ENCODE results near the gene ADAMTS9.
"Not testable (repeated sequence)": the region's sequence is repeated elsewhere in the genome, so short reads cannot be mapped to it uniquely, and the experiment has no call there.

The ADAMTS9 gene

DNA sequence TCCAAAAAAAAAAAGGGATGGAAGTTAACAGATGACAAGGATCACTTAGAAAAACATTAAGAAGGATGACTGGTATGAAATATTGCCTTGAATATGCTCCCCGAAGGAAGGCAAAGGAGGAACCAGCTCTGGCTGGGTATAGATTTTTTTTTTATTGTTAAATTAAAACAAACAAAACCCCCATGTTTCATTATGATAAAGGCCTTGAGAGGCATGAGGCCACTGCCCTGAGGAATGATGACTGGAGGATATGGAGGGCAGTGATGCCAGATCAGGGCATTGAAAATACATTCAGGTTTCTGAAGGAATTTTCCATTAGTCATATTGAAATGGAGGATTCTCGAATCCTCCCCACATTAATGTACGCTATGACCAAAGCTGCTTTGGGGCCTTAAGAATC lies 120.9 kb downstream of the ADAMTS9 start:
- no peak for DNase-seq

- DNase-seq: no peak
Measured at GRCh38 chr3:64563751-64564150, 124.0 kb downstream of the ADAMTS9 start.

GRCh38 chr3:64561868-64562267 lies 125.9 kb downstream of the ADAMTS9 start:
- no peak for DNase-seq

DNA sequence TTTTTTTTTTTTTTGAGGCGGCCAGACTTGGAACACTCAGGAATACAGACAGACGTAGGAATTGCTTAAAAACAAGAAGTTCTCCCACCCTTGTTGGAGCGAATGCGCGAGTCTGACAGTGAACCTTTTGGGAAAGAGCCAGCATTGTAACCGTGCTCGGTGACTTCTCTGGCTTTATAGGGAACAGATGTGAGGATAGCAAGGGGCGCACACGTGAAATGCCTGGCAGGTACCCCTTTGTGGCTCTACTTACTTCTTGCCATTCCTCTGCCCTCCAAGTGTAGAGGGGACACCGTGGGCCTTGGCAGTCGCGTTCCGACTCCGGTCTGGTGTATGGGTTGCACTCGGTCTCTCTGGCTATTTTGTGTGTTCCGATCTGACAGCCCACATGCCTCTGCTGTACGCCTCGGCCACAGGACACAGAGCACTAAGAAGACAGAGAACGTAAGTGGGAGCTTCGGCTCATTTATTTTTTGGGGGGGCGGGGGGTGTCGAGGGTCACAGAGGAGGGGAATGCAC lies 126.4 kb downstream of the ADAMTS9 start:
- DNase-seq: no peak

- DNase-seq: no peak
Measured at GRCh38 chr3:64560791-64561190, 127.0 kb downstream of the ADAMTS9 start.

DNA sequence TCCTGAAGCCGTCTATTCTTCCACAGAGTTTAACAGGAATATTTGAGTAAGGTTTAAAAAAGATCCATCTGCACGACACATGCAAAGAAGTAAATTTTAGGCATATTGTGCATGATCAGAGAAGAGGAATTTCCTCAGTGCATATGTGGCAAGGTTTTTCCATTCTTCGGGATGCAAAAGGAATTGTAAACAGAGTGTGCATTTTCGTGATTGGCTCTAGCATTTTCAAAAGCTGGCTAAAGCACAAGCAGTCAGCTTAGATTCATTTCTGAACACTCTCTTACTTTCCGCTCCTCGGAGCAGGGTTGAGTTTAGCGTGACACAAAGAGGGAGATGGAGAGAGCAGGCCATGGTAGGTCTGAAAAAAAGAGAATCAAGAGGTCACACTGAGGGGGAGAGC lies 128.2 kb downstream of the ADAMTS9 start:
- DNase-seq: no peak

- DNase-seq: no peak
Measured at GRCh38 chr3:64556046-64556445, 131.8 kb downstream of the ADAMTS9 start.

- no peak for DNase-seq
Measured at GRCh38 chr3:64555351-64555750, 132.4 kb downstream of the ADAMTS9 start.

DNA sequence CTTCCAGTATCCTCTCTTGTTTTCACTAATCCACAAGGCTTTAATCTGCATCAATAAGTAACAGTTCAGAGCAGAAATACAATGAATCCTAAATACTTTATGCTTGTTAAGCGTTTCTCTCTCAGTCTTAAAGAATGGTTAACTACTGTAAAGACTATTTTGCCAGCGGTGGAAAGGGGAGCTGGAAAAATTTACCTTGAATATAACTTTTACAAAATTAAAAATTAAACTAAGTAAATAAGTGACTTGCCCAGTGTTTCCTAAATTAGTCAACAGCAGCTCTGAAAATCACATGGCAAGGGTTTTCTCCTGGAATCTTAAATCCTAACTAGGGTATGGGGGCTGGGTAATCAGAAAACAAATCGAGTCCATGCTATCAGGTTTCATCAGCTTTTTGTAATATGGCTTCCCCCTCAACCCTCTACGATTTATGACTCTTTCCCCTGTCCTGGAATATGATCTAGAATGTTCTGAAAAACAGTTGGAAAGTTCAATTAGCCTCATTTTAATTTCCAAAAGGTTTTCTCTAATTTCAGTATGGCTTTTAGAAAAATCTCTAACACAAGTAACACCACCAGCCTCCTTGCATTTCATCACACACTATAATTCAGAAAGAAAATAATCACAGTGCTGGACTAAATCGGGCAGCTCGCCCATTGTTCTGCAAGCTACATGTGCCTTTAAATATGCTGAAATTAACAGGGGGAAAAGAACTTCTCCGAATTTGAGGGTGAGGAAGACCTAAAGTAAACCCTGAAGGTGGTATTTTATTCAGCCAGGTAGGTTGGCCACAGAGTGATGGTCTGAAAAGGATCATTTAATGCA lies 133.5 kb downstream of the ADAMTS9 start:
- DNase-seq: no peak

- no peak for DNase-seq
Measured at GRCh38 chr3:64552966-64553365, 134.8 kb downstream of the ADAMTS9 start.

DNA sequence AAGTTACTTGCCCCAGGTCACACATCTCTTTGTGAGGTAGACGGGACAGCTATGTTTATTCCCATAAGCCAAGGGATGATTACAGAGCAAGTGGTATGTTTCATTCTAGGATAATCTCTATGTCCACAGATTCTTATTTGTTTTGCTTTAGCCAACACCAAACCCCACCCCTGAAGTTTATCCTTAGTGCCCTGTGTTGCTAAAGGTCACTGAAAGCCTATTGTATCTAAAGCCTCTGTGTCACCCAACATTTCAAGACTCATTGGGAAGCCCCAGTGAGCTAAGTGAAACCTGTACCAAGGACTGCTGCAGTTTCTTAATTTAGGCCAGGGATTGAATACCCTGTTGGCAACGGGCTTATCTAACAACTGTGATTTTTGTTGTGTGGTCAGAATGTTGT lies 135.6 kb downstream of the ADAMTS9 start:
- DNase-seq: no peak

DNA sequence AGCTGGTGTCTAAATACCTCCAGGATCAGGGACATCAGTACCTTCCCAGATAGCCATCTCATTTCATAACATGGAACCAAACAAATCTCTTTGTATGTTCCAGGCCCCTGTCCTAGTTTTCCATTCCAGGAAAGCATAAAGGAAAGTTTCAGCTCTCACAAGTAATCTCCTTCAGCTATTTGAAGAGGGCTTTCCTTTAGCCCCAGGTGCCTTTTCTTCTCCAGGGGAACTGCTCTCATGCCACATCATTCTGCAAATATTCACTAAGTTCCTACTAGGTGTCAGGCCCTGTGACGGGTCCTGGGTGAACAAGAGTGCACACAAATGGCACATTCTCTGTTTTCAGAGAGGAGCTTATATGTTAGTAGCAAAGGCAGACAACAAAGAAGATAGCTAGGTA lies 136.1 kb downstream of the ADAMTS9 start:
- no peak for DNase-seq

- no peak for DNase-seq
Measured at GRCh38 chr3:64550745-64551144, 137.1 kb downstream of the ADAMTS9 start.

- no peak for DNase-seq
Measured at GRCh38 chr3:64549869-64550268, 137.9 kb downstream of the ADAMTS9 start.

DNA sequence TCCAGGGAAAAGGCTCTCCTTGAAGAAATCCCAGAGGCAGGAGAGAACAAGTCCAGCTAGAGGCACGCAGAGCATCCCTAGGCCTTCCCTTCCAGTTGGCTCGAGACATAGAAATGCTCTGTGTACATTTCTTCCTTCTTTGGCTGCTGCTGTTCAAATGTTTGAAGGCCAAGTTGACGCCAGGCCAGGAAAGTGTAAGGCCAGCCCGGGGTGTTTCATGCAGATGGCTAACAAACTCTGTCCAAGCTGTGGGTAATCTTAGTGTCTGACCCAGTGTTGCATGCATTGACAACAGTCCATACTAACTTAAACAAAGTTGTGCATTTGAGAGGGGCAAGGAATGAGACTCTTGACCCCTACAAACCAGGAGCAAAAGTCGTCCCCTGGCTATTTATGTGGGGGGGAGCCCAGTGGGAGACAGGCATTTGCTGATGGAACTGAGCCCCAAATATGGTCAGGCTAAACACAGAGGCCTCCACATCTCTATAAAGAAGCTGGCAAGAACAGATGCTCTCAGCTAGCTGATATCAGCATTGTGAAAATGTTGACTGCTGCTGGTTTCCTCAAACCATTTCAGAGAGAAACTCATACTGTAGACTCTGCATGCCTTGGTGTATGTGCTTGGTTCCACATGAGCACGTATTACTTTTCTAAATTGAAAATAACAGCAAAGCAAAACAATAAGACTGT lies 139.5 kb downstream of the ADAMTS9 start:
- DNase-seq: no peak

DNA sequence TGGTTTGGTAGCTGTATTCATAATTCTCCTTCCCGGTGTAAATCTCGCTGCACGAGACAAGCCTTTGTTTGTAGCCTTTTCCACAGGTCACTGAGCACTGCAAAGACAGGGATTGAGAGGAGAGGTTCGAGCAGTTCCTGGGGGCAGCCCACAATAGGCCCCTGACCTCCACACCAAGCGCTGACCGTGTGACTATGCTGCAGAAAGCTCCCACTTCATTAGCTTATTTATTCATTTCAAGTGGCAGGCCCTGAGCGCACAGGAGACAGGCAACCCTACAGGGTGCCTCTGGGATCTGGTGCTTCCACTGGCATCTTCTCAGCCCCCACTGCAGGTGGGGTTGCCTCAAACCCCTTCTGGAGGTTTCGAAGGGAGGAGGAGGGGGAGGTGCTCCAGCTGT lies 140.9 kb downstream of the ADAMTS9 start:
- DNase-seq: no peak

DNA sequence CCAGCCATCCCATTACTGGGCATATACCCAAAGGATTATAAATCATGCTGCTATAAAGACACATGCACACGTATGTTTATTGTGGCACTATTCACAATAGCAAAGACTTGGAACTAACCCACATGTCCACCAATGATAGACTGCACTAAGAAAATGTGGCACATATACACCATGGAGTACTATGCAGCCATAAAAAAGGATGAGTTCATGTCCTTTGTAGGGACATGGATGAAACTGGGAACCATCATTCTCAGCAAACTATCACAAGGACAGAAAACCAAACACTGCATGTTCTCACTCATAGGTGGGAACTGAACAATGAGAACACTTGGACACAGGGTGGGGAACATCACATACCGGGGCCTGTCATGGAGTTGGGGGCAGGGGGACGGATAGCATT lies 142.6 kb downstream of the ADAMTS9 start:
- DNase-seq: not testable (repeated sequence)

DNA sequence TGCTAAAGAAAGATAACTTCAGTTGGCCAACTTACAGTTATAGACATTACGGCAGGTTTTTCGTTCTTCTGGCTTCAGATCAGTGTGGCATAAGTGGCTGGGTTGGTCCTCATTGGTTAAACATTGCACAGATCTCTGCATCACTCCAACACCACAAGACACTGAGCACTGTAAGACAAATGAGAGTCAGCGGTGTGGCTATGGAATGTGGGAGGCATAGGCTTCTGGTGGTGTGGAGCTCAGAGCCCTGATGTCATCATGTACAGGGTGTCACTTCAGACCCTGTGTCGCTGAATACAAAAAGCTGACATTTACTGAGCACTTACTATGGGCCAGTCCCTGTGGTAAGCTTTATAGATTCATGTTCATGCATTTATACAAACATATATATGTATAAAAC lies 146.0 kb downstream of the ADAMTS9 start:
- no peak for DNase-seq

DNA sequence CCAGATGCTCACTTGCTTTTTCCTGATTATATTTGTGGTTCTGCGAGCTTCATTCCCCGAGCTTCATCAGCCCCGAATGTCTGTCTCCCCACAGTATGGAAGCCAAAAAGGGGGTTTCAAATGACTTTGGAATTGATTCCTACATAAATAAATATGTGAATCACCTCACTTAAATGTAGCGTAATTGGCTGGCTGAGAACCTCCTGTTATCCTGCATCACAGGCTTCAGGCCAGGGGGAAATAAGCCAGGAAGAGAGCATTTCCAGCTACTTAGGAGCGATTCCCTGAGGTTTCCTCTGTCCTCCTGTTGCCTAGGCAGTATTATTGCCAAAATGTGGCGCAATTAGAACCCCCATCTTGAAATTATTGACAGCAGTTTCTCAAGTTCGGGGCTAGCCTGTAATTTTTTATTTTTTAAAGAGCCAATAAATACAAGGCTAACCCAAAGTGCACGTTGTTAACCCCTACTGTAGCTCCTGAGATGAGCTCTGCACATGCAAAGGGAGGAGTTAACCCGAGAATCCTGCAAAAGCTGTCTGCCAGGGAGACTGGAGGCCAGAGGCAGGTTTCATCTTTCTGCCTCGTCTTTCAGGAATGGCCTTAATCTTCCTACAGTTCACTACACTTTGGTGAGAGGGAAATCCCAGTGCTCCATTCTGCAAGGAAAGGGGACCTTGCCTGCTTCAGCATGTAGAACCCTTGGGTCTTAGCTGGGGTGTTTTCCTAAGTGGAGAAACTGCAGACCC lies 148.2 kb downstream of the ADAMTS9 start:
- DNase-seq: no peak

DNA sequence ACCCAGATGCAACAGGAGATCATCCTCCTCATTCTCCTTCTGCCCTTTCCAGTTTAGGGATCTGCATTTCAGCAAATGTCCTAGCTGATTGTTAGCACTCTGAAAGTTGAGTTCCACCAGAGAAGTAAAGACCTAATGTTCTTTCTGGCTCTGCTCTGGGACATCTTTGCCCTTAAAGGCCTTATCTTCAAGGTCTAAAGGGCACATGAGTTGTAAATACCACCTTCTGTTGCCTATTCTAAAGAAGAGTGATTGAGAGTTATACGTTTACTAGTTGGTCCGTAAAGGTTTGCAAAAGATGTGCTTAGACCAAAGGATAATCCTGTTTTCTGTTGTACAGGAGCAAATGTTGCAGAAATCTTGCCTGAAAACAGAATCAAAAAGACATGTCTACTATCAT lies 151.6 kb downstream of the ADAMTS9 start:
- DNase-seq: no peak

GRCh38 chr3:64533617-64534317 lies 154.0 kb downstream of the ADAMTS9 start:
- DNase-seq: peak; percentile 23

GRCh38 chr3:64530434-64531049 lies 157.3 kb downstream of the ADAMTS9 start:
- DNase-seq: no peak
